Skeletal muscle cell (primary cell): ENCODE data around the gene NAIP.
"Not testable (repeated sequence)": the region's sequence is repeated elsewhere in the genome, so short reads cannot be mapped to it uniquely, and the experiment has no call there.

Experiments used
- DNase-seq: peaks from one replicate; pipeline ENCODE4 v3.0.0-alpha.2; 2010; ENCODE audit warnings: low read depth
- H3K4me3 ChIP-seq: 2 replicates; pipeline ENCODE4 v1.5.1; 2011; ENCODE audit warnings: low read depth, mild to moderate bottlenecking, control low read depth, low read length, moderate library complexity

Gene NAIP

GRCh38 chr5:70932560-70932959, 92.6 kb downstream of the NAIP start:
- not testable (repeated sequence) for DNase-seq, H3K4me3 ChIP-seq

DNA sequence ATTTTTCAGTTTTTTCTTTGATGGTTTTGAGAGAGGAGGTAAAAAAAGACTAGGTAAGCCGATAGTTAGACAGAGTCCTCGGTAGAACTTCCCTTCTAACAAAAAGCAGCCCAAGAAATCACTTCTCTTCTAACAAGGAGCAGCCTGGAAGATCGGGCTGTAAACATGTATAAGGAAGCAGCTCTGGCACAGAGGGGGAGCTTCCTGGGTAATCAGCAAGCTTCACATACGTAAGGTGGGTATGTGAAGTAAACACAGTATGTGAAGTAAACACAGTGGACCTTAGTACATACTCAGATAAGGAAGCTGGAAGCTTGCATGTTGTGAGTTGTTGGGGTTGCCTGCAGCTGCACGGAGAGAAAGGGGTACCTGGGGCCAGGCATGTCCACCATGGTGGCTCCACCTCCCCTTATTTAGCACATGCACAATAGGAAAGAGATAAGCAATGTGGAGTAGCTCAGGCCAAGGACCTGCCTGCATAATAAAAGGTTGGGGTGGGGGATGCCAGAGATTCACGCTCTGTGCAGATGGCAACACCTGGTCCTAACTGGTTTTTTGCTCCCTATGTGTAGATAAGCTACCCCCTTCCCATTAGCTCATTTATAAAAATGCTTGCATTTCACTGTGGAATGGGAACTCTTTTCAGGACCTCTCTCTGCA, 93.3 kb downstream of the NAIP start:
- not testable (repeated sequence) for DNase-seq, H3K4me3 ChIP-seq

- H3K4me3 ChIP-seq, result not testable (repeated sequence)
Observed at GRCh38 chr5:70925211-70925562, 100.0 kb downstream of the NAIP start.

More at GRCh38 chr5:70925211-70925562, 100.0 kb downstream of the NAIP start:
- DNase-seq, result not testable (repeated sequence)
